ENCODE measurements around the gene TFG. TPM values are rescaled to one million over a fixed set of nuclear protein-coding genes. Genes with fewer than 3 reads are reported as not detected.
"Not testable (repeated sequence)": the region's sequence is repeated elsewhere in the genome, so short reads cannot be mapped to it uniquely, and the experiment has no call there.

TFG gene
- 10 to 100 TPM; 67.0 to 74.3 TPM for polyA plus RNA-seq

- H3K36me3 ChIP-seq (ENCODE audit: control insufficient read depth in 2 of 2, insufficient read depth in 2 of 2, low read length in 1 of 2) = no peaks in the 10 kb centered on the region
- H3K9me3 ChIP-seq (ENCODE audit: control insufficient read depth in 2 of 2, insufficient read depth in 1 of 2, low read depth in 1 of 2, low read length in 1 of 2) = no peaks in the 10 kb centered on the region
- H3K4me1 ChIP-seq (ENCODE audit: control insufficient read depth in 2 of 2, insufficient read depth in 2 of 2, low read length in 1 of 2) = no peaks in the 10 kb centered on the region
- H3K27ac ChIP-seq (ENCODE audit: low read depth in 2 of 2, low read length in 1 of 2) = peak within 1 kb of the TSS; percentile 99
- peak within 1 kb of the TSS; percentile 97 to 98 for H3K4me3 ChIP-seq (ENCODE audit: low read depth in 1 of 2, low read length in 2 of 2)
- H3K27me3 ChIP-seq (ENCODE audit: control insufficient read depth in 1 of 2, insufficient read depth in 2 of 2, low read length in 2 of 2) = no peaks in the 10 kb centered on the region
- 1% methylated on average over 58 to 76 of the region's 76 CpGs for WGBS, 2 donors
Measured at GRCh38 chr3:100708989-100709841, at the start of gene TFG. TFG (plus strand) TSS chr3:100709494; CDS start chr3:100713686, 4,192 bp downstream.

GRCh38 chr3:100661294-100661693 lies 48.0 kb upstream of the TFG start:
- not testable (repeated sequence) for H3K36me3 ChIP-seq (ENCODE audit: control insufficient read depth in 2 of 2, insufficient read depth in 2 of 2, low read length in 1 of 2); H3K9me3 ChIP-seq (ENCODE audit: control insufficient read depth in 2 of 2, insufficient read depth in 1 of 2, low read depth in 1 of 2, low read length in 1 of 2); H3K4me1 ChIP-seq (ENCODE audit: control insufficient read depth in 2 of 2, insufficient read depth in 2 of 2, low read length in 1 of 2); H3K4me3 ChIP-seq (ENCODE audit: low read depth in 1 of 2, low read length in 2 of 2); H3K27me3 ChIP-seq (ENCODE audit: control insufficient read depth in 1 of 2, insufficient read depth in 2 of 2, low read length in 2 of 2); H3K27ac ChIP-seq (ENCODE audit: low read depth in 2 of 2, low read length in 1 of 2)

- Histone ChIP-seq H3K27me3 (ENCODE audit: control insufficient read depth in 1 of 2, insufficient read depth in 2 of 2, low read length in 2 of 2) (no peaks in the 10 kb centered on the region), H3K9me3 (ENCODE audit: control insufficient read depth in 2 of 2, insufficient read depth in 1 of 2, low read depth in 1 of 2, low read length in 1 of 2) (no peaks in the 10 kb centered on the region), H3K4me1 (ENCODE audit: control insufficient read depth in 2 of 2, insufficient read depth in 2 of 2, low read length in 1 of 2) (no peaks in the 10 kb centered on the region), H3K4me3 (ENCODE audit: low read depth in 1 of 2, low read length in 2 of 2) (no peak overlapping the region), H3K36me3 (ENCODE audit: control insufficient read depth in 2 of 2, insufficient read depth in 2 of 2, low read length in 1 of 2) (no peaks in the 10 kb centered on the region), H3K27ac (ENCODE audit: low read depth in 2 of 2, low read length in 1 of 2) (no peak overlapping the region)
- WGBS, 2 donors = 68 to 76% methylated on average over 2 of the region's 2 CpGs
Measured at GRCh38 chr3:100662113-100662823, 47.0 kb upstream of the TFG start.

- WGBS, 2 donors = 57 to 64% methylated on average over 7 of the region's 7 CpGs
Measured at GRCh38 chr3:100665230-100665629, 44.1 kb upstream of the TFG start.

GRCh38 chr3:100666699-100667098 lies 42.6 kb upstream of the TFG start:
- H3K4me1 ChIP-seq (ENCODE audit: control insufficient read depth in 2 of 2, insufficient read depth in 2 of 2, low read length in 1 of 2); H3K27ac ChIP-seq (ENCODE audit: low read depth in 2 of 2, low read length in 1 of 2); H3K27me3 ChIP-seq (ENCODE audit: control insufficient read depth in 1 of 2, insufficient read depth in 2 of 2, low read length in 2 of 2); H3K36me3 ChIP-seq (ENCODE audit: control insufficient read depth in 2 of 2, insufficient read depth in 2 of 2, low read length in 1 of 2); H3K4me3 ChIP-seq (ENCODE audit: low read depth in 1 of 2, low read length in 2 of 2); H3K9me3 ChIP-seq (ENCODE audit: control insufficient read depth in 2 of 2, insufficient read depth in 1 of 2, low read depth in 1 of 2, low read length in 1 of 2): not testable (repeated sequence)
- WGBS, 2 donors = 46 to 53% methylated on average over 4 to 5 of the region's 6 CpGs

More at GRCh38 chr3:100665230-100665629, 44.1 kb upstream of the TFG start:
- no peak overlapping the region for H3K4me3 ChIP-seq (ENCODE audit: low read depth in 1 of 2, low read length in 2 of 2)
- H3K27ac ChIP-seq (ENCODE audit: low read depth in 2 of 2, low read length in 1 of 2) = no peak overlapping the region
- no peaks in the 10 kb centered on the region for H3K36me3 ChIP-seq (ENCODE audit: control insufficient read depth in 2 of 2, insufficient read depth in 2 of 2, low read length in 1 of 2)
- H3K9me3 ChIP-seq (ENCODE audit: control insufficient read depth in 2 of 2, insufficient read depth in 1 of 2, low read depth in 1 of 2, low read length in 1 of 2) = peaks cover 0 to 2% of the 10 kb centered on the region in 2 donors
- H3K27me3 ChIP-seq (ENCODE audit: control insufficient read depth in 1 of 2, insufficient read depth in 2 of 2, low read length in 2 of 2) = no peaks in the 10 kb centered on the region
- no peaks in the 10 kb centered on the region for H3K4me1 ChIP-seq (ENCODE audit: control insufficient read depth in 2 of 2, insufficient read depth in 2 of 2, low read length in 1 of 2)

GRCh38 chr3:100667316-100667715 lies 42.0 kb upstream of the TFG start:
- not testable (repeated sequence) for H3K27ac ChIP-seq (ENCODE audit: low read depth in 2 of 2, low read length in 1 of 2); H3K9me3 ChIP-seq (ENCODE audit: control insufficient read depth in 2 of 2, insufficient read depth in 1 of 2, low read depth in 1 of 2, low read length in 1 of 2); H3K27me3 ChIP-seq (ENCODE audit: control insufficient read depth in 1 of 2, insufficient read depth in 2 of 2, low read length in 2 of 2); H3K4me1 ChIP-seq (ENCODE audit: control insufficient read depth in 2 of 2, insufficient read depth in 2 of 2, low read length in 1 of 2); H3K36me3 ChIP-seq (ENCODE audit: control insufficient read depth in 2 of 2, insufficient read depth in 2 of 2, low read length in 1 of 2); H3K4me3 ChIP-seq (ENCODE audit: low read depth in 1 of 2, low read length in 2 of 2)
- 42 to 59% methylated on average over 1 of the region's 1 CpG for WGBS, 2 donors

GRCh38 chr3:100670995-100671394 lies 38.3 kb upstream of the TFG start:
- not testable (repeated sequence) for H3K27me3 ChIP-seq (ENCODE audit: control insufficient read depth in 1 of 2, insufficient read depth in 2 of 2, low read length in 2 of 2); H3K4me1 ChIP-seq (ENCODE audit: control insufficient read depth in 2 of 2, insufficient read depth in 2 of 2, low read length in 1 of 2); H3K36me3 ChIP-seq (ENCODE audit: control insufficient read depth in 2 of 2, insufficient read depth in 2 of 2, low read length in 1 of 2); H3K4me3 ChIP-seq (ENCODE audit: low read depth in 1 of 2, low read length in 2 of 2); H3K9me3 ChIP-seq (ENCODE audit: control insufficient read depth in 2 of 2, insufficient read depth in 1 of 2, low read depth in 1 of 2, low read length in 1 of 2); H3K27ac ChIP-seq (ENCODE audit: low read depth in 2 of 2, low read length in 1 of 2)
- WGBS, 2 donors = 86 to 92% methylated on average over 2 of the region's 2 CpGs

GRCh38 chr3:100681496-100681895 lies 27.8 kb upstream of the TFG start:
- no peak overlapping the region for H3K4me3 ChIP-seq (ENCODE audit: low read depth in 1 of 2, low read length in 2 of 2)
- no peaks in the 10 kb centered on the region for H3K27me3 ChIP-seq (ENCODE audit: control insufficient read depth in 1 of 2, insufficient read depth in 2 of 2, low read length in 2 of 2)
- H3K4me1 ChIP-seq (ENCODE audit: control insufficient read depth in 2 of 2, insufficient read depth in 2 of 2, low read length in 1 of 2) = no peaks in the 10 kb centered on the region
- 94 to 98% methylated on average over 1 of the region's 1 CpG for WGBS, 2 donors
- H3K36me3 ChIP-seq (ENCODE audit: control insufficient read depth in 2 of 2, insufficient read depth in 2 of 2, low read length in 1 of 2) = no peaks in the 10 kb centered on the region
- H3K9me3 ChIP-seq (ENCODE audit: control insufficient read depth in 2 of 2, insufficient read depth in 1 of 2, low read depth in 1 of 2, low read length in 1 of 2) = no peaks in the 10 kb centered on the region
- H3K27ac ChIP-seq (ENCODE audit: low read depth in 2 of 2, low read length in 1 of 2) = no peak overlapping the region

GRCh38 chr3:100682056-100682853 lies 27.0 kb upstream of the TFG start:
- H3K27me3 ChIP-seq (ENCODE audit: control insufficient read depth in 1 of 2, insufficient read depth in 2 of 2, low read length in 2 of 2) = no peaks in the 10 kb centered on the region
- H3K27ac ChIP-seq (ENCODE audit: low read depth in 2 of 2, low read length in 1 of 2) = no peak overlapping the region
- H3K9me3 ChIP-seq (ENCODE audit: control insufficient read depth in 2 of 2, insufficient read depth in 1 of 2, low read depth in 1 of 2, low read length in 1 of 2) = no peaks in the 10 kb centered on the region
- 72 to 79% methylated on average over 31 to 41 of the region's 41 CpGs for WGBS, 2 donors
- no peaks in the 10 kb centered on the region for H3K36me3 ChIP-seq (ENCODE audit: control insufficient read depth in 2 of 2, insufficient read depth in 2 of 2, low read length in 1 of 2)
- H3K4me1 ChIP-seq (ENCODE audit: control insufficient read depth in 2 of 2, insufficient read depth in 2 of 2, low read length in 1 of 2) = no peaks in the 10 kb centered on the region
- H3K4me3 ChIP-seq (ENCODE audit: low read depth in 1 of 2, low read length in 2 of 2) = no peak overlapping the region

All from esophagus (tissue), 2 donors.